K562 (cell line): Measurements from ENCODE around the gene AHCYL2.

Experiments used
- ATF4 ChIP-seq: fragments of 450-650 bp; formaldehyde crosslinking; IDR thresholded peaks from 2 replicates; pipeline ENCODE4 v1.4.0; 2022; ENCODE audit warnings: mild to moderate bottlenecking, moderate library complexity
- NFIC ChIP-seq: fragments of 450-650 bp; IDR thresholded peaks from 2 replicates; pipeline ENCODE4 v1.6.1; 2017; ENCODE audit warnings: mild to moderate bottlenecking, inconsistent platforms
- TFE3 ChIP-seq: fragments of 450-650 bp; formaldehyde crosslinking; IDR thresholded peaks from 2 replicates; pipeline ENCODE4 v1.4.0; 2020; ENCODE audit warnings: mild to moderate bottlenecking, mixed read lengths
- TF ChIP-seq, protein P1 (sequence below): fragments of 250-450 bp; sonication (Bioruptor Pico); IDR thresholded peaks from 2 replicates; pipeline ENCODE4 v1.4.0; 2020; ENCODE audit warnings: mild to moderate bottlenecking, moderate library complexity

GRCh38 chr7:129354428-129355157, 129.8 kb downstream of the AHCYL2 start:
- TF ChIP-seq, protein P1, sequence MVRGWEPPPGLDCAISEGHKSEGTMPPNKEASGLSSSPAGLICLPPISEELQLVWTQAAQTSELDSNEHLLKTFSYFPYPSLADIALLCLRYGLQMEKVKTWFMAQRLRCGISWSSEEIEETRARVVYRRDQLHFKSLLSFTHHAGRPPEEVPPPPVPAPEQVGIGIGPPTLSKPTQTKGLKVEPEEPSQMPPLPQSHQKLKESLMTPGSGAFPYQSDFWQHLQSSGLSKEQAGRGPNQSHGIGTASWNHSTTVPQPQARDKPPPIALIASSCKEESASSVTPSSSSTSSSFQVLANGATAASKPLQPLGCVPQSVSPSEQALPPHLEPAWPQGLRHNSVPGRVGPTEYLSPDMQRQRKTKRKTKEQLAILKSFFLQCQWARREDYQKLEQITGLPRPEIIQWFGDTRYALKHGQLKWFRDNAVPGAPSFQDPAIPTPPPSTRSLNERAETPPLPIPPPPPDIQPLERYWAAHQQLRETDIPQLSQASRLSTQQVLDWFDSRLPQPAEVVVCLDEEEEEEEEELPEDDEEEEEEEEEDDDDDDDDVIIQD (CRISPR knock-in tag) = no peak
- TF ChIP-seq ATF4 = no peak
- no peak for TF ChIP-seq NFIC
- TF ChIP-seq TFE3 (CRISPR knock-in tag) = no peak
